ENCODE results near the gene BCAS1.

DNA sequence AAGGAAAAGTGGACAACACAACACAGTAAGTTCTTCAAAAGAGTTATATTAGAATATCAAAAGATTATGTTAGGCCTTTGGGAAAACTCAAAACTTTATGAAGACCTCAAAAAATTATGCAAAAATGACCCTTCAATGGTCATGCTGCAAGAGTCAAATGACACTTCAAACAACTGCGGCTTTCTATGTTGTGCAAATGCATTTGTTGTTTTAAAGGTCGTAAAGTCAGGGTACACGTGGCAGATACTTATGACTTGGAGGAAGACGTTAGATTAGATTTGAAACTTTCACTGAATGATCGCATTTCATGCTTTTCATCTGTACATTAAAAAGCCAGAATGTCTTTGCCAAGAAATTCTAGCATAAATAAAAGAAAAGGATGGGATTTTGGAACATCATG is 31.4 kb downstream of the BCAS1 start:
- TF ChIP-seq GATA2 (IDR thresholded peaks at IDR 0.05; ENCODE audit: low read depth, low read length) = no peak
- no peak for TF ChIP-seq GATA3 (IDR thresholded peaks at IDR 0.05; ENCODE audit: low read depth, low read length)

All from SH-SY5Y (cell line).